HT-29 (cell line): ENCODE measurements around the gene COL11A1. TPM values are rescaled to one million over a fixed set of nuclear protein-coding genes. Genes with fewer than 3 reads are reported as not detected.

Experiments
- DNase-seq: peaks from one replicate; pipeline ENCODE4 v3.0.0-alpha.2; 2015; ENCODE audit warnings: low spot score
- total RNA-seq: library from RNA; depleted of rRNA; stranded (reverse); fragments of >200 nt; shearing (Covaris generic); gene quantifications from 2 replicates; pipeline ENCODE4 v1.2.3, GENCODE V29; 2014

The COL11A1 gene
- total RNA-seq, 1 experiment from 2014 or later = not detected

DNA sequence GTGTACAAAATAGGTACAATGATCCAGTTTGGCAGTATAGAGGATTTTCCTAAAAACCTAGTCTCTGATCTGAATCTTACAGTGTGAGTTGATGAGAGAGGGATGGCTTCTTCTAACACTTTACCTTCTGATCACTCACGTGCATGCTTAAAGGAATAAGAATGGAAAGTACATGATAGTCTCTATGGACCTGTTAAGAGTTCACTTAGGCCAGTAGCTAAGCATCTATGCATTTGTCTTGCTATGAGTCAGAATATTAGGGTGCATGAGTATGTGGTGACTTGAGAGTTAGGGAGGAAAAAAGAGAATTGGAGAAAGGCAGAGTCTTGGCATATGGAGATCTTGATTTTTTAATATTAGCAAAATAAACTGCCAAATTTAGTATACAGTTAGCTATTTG is 206.3 kb downstream of the COL11A1 start:
- DNase-seq = no peak

DNA sequence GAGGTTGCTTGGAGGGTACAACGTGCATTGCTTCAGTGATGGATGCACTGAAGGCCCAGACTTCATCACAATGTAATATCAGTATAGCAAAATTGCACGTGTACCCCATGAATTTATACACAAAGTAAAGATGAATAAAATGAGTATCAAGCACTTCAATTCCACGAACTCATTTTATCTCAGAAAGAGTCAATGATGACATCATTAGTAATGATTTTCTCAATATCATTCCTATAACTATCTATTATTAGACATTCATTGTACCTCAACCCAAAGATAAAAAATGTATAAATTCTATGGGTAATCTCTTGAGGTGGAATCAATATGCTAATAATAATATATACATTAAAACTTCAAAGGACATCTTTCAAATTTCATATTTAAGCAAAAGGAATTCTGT is 208.4 kb downstream of the COL11A1 start:
- DNase-seq = no peak

- no peak for DNase-seq
These were observed 210.8 kb downstream of the COL11A1 start for GRCh38 chr1:102897557-102897956.

DNA sequence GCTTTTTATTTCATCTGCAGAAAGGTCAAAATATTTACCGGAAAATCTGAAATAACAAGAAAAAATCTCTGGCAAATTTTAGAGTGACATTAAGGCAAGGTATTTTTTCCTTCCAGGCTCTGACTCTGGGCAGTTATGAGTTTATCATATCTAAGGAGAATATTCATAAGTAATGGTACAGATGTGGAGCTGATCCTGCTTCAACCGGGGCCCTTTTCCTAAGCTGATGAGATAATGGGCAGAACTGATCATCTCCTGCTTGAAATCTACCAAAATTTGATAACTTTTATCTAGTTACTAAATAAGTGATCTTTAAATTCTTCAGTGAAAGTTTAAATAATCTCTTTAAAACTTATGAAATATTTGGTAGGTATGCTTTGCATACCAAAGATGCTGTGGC is 211.6 kb downstream of the COL11A1 start:
- no peak for DNase-seq

- DNase-seq = no peak
These were observed 212.0 kb downstream of the COL11A1 start for GRCh38 chr1:102896286-102896685.

- no peak for DNase-seq
These were observed 216.3 kb downstream of the COL11A1 start for GRCh38 chr1:102891868-102892625.

GRCh38 chr1:102886638-102887037 is 221.7 kb downstream of the COL11A1 start:
- DNase-seq = no peak

DNA sequence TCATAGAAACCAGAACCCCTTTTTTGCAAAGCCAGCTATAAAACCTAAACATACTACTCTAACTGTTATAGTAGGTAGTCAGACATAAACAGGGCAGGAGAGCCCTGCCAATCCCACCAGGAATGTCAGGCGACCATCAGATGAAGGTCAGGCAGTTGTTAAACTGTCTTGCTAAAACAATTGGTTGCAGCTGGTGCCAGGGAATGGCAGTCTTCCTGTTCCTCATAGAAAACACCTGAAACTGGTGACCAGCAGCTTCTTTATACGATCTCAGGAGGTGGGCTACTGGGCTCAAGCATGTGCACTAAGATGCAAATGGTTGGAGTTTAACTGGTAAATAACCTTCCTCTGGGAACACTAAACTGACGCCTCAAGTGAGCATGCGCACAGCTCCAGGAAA is 224.1 kb downstream of the COL11A1 start:
- DNase-seq = no peak

GRCh38 chr1:102879439-102879993 is 228.8 kb downstream of the COL11A1 start:
- no peak for DNase-seq

- no peak for DNase-seq
These were observed 232.6 kb downstream of the COL11A1 start for GRCh38 chr1:102875756-102876155.

GRCh38 chr1:102872526-102872925 is 235.8 kb downstream of the COL11A1 start:
- DNase-seq = no peak

DNA sequence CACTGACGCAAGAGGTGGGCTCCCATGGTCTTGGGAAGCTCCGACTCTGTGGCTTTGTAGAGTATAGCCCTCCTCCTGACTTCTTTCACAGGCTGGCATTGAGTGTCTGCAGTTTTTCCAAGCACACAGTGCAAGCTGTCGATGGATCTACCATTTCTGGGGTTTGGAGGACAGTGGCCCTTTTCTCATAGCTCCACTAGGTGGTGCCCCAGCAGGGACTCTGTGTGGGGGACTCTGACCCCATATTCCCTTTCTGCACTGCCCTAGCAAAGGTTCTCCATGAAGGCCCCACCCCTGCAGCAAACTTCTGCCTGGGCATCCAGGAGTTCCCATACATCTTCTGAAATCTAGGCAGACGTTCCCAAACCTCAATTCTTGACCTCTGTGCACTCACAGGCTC is 236.2 kb downstream of the COL11A1 start:
- no peak for DNase-seq

DNA sequence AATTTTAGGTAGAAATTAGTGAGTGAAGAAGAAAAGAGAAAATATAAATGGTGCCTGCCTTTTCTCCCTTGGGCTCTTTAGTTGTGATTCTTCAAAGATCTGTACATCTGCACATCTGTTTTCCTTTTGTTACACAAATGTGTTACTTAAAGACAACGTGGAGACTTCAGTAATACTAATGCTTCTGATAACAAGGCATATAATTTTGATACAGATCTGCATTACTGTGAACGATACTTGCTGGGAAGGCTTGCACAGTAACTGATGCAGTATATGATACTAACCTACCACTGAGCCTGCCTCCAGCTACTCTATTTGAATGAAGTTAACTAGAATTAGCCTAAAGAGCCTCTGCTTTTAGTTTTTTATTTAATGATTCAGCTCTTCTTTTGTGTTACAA is 244.6 kb downstream of the COL11A1 start:
- DNase-seq = no peak

DNA sequence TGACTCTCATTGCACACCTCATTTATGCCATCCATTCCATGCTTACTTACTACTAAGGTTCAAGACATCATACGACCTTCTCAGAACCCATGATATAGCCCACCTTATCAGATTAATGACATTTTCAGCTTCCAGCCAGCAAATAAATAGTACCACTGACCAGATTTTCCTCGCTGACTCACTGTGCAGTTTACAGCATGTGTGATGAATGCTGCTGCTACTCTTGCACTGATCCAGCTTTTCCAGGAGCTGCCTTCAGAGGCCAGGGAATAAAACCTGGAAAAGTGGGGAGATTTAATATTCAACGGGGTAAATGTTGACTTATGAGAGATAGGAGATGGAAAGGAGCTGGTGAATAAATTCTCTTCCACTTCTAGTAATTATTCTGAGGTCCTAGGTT is 247.1 kb downstream of the COL11A1 start:
- no peak for DNase-seq

DNA sequence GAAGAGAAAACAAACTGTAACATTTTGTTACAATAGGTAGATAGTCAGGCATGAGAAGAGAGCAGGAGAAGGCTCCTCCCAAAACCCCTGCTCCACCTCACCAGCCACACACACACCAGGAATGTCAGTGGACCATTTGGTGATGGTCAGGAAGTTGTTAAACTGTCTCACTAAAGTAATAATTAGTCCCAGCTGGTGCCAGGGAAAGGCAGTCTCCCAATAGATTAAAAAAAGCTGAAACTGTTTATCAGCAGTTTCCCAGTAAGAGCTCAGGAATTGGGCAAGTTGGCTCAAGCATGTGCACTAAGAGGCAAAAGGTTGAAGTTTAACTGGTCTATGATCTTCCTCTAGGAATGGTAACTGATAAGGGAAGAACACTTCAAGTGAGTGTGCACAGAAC is 249.6 kb downstream of the COL11A1 start:
- no peak for DNase-seq

GRCh38 chr1:102857251-102857650 is 251.1 kb downstream of the COL11A1 start:
- no peak for DNase-seq

- DNase-seq = no peak
These were observed 254.6 kb downstream of the COL11A1 start for GRCh38 chr1:102853701-102854187.

DNA sequence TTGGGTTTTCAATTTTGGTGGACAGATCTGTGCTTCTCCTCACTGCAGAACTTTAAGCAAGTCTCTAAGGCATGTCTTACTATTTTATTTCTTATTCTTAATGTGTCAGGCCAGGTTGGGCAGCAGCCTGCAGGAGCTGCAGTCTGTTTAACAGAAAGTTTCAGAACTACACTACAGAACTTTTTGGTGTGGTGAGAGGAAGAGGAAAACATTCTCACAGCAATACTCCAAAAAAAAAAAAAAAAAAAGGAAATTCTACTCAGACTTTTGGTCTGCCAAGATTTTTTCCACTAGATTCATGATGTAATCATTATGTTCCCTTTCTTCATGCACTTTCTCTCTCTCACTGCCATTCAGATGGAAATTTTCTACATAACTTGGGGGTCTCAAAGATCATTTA is 255.2 kb downstream of the COL11A1 start:
- DNase-seq = no peak

- no peak for DNase-seq
These were observed 255.7 kb downstream of the COL11A1 start for GRCh38 chr1:102852613-102853012.

DNA sequence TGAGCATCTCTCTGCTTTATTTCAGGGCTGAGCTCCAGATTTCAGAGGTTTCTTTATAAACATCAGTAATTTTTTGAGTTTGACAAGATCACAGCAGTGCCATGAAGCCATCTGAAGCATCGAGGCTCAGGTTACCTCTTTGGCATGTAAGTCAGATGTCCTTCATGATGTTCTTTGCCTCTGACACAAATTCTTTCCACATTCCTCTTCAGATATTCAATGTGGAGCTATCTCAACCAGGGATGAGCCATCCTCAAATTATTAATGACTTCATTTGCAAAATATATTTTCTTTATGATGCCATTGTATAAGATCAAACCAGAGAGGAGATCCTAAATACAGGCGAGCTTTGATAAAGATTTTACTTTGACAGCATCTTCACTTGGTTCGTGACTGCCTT is 256.7 kb downstream of the COL11A1 start:
- DNase-seq = no peak

DNA sequence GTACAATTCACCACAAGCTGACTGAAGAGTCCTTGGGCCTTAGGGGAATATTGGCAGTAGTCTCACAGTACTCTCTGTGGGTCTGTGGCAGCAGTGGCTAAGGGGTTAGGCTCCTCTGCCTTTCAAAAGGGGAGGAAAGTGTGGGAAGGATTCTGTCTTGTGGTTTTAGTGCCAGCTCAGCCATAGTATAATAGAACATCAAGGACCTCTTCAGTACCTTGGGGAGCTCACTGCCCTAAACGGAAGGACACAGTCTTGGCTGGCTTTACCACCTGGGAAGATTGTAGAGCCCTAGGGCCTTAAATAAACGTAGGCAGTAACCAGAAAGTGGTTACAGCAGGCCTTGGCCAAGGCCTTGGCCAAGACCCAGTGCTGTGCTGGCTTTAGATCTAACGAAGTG is 265.7 kb downstream of the COL11A1 start:
- DNase-seq = no peak

DNA sequence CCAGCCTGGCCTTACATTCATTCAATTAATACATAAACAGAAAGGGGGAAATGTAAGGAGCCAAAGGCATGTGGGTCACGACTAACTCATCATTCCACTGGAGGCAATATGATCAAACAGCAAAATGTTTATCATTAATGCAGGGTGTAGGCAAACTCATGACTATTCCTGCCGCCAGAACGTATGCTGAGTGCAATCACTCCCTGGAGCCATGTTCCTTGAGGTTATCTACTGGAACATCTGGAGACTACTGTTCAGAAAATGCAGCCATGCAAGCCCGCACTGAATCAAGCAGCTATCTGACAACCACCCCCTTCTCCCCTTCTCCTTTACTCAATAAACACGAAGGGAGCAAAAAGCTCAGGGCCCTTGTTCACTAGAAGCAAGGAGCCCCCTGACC is 267.6 kb downstream of the COL11A1 start:
- DNase-seq = no peak

DNA sequence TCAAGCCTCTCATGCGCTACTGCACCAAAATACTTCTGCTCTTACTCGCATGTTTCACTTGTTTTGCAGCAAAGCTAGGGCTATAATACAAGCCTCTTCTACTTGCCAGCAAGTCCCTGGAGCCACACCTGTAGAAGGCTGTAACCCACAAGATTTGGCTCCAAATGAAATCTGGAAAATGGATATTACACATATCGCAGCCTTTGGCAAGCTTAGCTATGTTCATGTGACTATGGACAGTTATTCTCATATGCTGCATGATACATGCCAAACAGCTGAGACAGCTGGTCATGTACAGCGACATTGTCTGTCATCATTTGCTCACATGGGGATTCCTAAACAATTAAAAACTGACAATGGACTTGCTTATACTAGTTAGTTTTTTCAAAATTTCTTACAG is 270.3 kb downstream of the COL11A1 start:
- DNase-seq = no peak
